Endothelial cell of umbilical vein (primary cell): ENCODE results near the gene TRIM62. TPM values are rescaled to one million over a fixed set of nuclear protein-coding genes. Genes with fewer than 3 reads are reported as not detected.

ENCODE experiments used
- BruUV-seq: library from RNA; stranded (reverse); fragments of 400-500 nt; replicated peaks from 2 replicates; lab custom pipeline; 2021; lab: Mats Ljungman, UMichigan
- CTCF ChIA-PET: fragments of 300-600, 350-600 bp; sonication (Branson Sonifier 250); formaldehyde crosslinking; loops from one replicate; lab custom pipeline; 2021; ENCODE audit warnings: antibody characterized with exemption, inconsistent platforms; lab: Charles Lee
- POLR2A ChIA-PET: fragments of 300-600, 350-600 bp; sonication (Branson Sonifier 250); formaldehyde crosslinking; loops from one replicate; lab custom pipeline; 2021; ENCODE audit warnings: antibody characterized with exemption, inconsistent platforms; lab: Charles Lee
- DNase-seq: peaks from one replicate; pipeline ENCODE4 v3.0.0-alpha.2; 2011; ENCODE audit warnings: low read depth, low spot score
- FAIRE-seq: peaks from 2 replicates; lab custom pipeline; 2011; peaks lifted over from hg19 to GRCh38; lab: Jason Lieb, UNC
- H2AFZ ChIP-seq: 2 replicates; pipeline ENCODE4 v1.6.0; 2012; ENCODE audit warnings: low read depth, low read length, control low read depth, inconsistent platforms
- H3K27ac ChIP-seq: 2 replicates; pipeline ENCODE4 v1.5.1; 2011; ENCODE audit warnings: low read depth, mild to moderate bottlenecking, control low read depth, low read length, moderate library complexity; ENCODE audit not compliant: insufficient read depth
- H3K27me3 ChIP-seq, 2 experiments: 2 replicates each; pipeline versions ENCODE4 v1.6.0 to v1.6.1; 2011; ENCODE audit warnings: low read length in 2 of 2, mixed read lengths in 1 of 2; ENCODE audit not compliant: control insufficient read depth in 2 of 2, insufficient read depth in 2 of 2
- H3K36me3 ChIP-seq, 2 experiments: 2 replicates in 1 of 2; 3 replicates in 1 of 2; pipeline ENCODE4 v1.5.1; 2011; ENCODE audit warnings: low read length in 2 of 2, mild to moderate bottlenecking in 1 of 2, moderate library complexity in 1 of 2; ENCODE audit not compliant: control insufficient read depth in 2 of 2, insufficient read depth in 2 of 2; ENCODE audit errors: extremely low read depth in 1 of 2
- H3K4me1 ChIP-seq: 3 replicates; pipeline ENCODE4 v1.5.1; 2011; ENCODE audit warnings: mild to moderate bottlenecking, low read length; ENCODE audit not compliant: control insufficient read depth, insufficient read depth; ENCODE audit errors: extremely low read depth
- H3K4me2 ChIP-seq: 2 replicates; pipeline ENCODE4 v1.6.1; 2011; ENCODE audit warnings: low read length, control low read depth, mixed read lengths; ENCODE audit not compliant: insufficient read depth
- H3K4me3 ChIP-seq, 3 experiments: fragments of 200-600 bp in 1 of 3; sonication (generic), shearing (Covaris generic) in 1 of 3; replicated peaks in 1 of 3; 2 replicates each; pipeline ENCODE4 v1.5.1; 2011 to 2016; ENCODE audit warnings: control low read depth in 3 of 3, low read length in 3 of 3, mild to moderate bottlenecking in 2 of 3, inconsistent platforms in 1 of 3, low read depth in 1 of 3, moderate library complexity in 1 of 3; ENCODE audit not compliant: insufficient read depth in 1 of 3
- H3K79me2 ChIP-seq: 2 replicates; pipeline ENCODE4 v1.6.0; 2012; ENCODE audit warnings: low read length, inconsistent platforms; ENCODE audit not compliant: control insufficient read depth, insufficient read depth
- H3K9ac ChIP-seq: replicated peaks from 2 replicates; pipeline ENCODE3; 2011; ENCODE audit warnings: low read length, control low read depth; ENCODE audit not compliant: insufficient read depth; ENCODE audit errors: extremely low read depth
- H3K9me1 ChIP-seq: replicated peaks from 3 replicates; pipeline ENCODE4 v1.6.0; 2011; ENCODE audit warnings: mild to moderate bottlenecking, low read length; ENCODE audit not compliant: control insufficient read depth, insufficient read depth; ENCODE audit errors: extremely low read depth
- H3K9me3 ChIP-seq: replicated peaks from 2 replicates; pipeline ENCODE4 v1.5.1; 2012; ENCODE audit warnings: low read length, inconsistent platforms; ENCODE audit not compliant: control insufficient read depth, insufficient read depth
- H4K20me1 ChIP-seq: replicated peaks from 2 replicates; pipeline ENCODE3; 2011; ENCODE audit warnings: mild to moderate bottlenecking, low read length; ENCODE audit not compliant: control insufficient read depth, insufficient read depth; ENCODE audit errors: extremely low read depth
- CTCF ChIP-seq, 2 donors: IDR thresholded peaks; 1 replicate in 1 of 2; 2 replicates in 1 of 2; pipeline ENCODE4 v1.5.1; 2011; ENCODE audit warnings: low read length in 2 of 2, mild to moderate bottlenecking in 2 of 2, moderate library complexity in 2 of 2, control low read depth in 1 of 2, inconsistent platforms in 1 of 2, low read depth in 1 of 2; ENCODE audit not compliant: insufficient read depth in 1 of 2; ENCODE audit errors: extremely low read depth in 1 of 2
- EZH2 ChIP-seq: IDR thresholded peaks from 2 replicates; pipeline ENCODE4 v1.6.1; 2012; ENCODE audit warnings: borderline replicate concordance, low read depth, mild to moderate bottlenecking, moderate library complexity, low read length, inconsistent platforms; ENCODE audit not compliant: severe bottlenecking
- GATA2 ChIP-seq: IDR thresholded peaks from 2 replicates; pipeline ENCODE4 v1.7.0; 2011; ENCODE audit warnings: low read depth, mild to moderate bottlenecking, moderate library complexity, mixed read lengths, low read length; ENCODE audit not compliant: insufficient read length, insufficient read depth
- MYC ChIP-seq: IDR thresholded peaks from one replicate; pipeline ENCODE4 v1.6.1; 2011; ENCODE audit warnings: mild to moderate bottlenecking, low read depth, low read length
- POLR2A ChIP-seq: IDR thresholded peaks from 2 replicates; pipeline ENCODE4 v1.6.1; 2012; ENCODE audit warnings: low read depth, mild to moderate bottlenecking, control low read depth, low read length
- POLR2AphosphoS5 ChIP-seq: IDR thresholded peaks from 2 replicates; pipeline ENCODE4 v1.6.1; 2012; ENCODE audit warnings: low read depth, mild to moderate bottlenecking, control low read depth, low read length, moderate library complexity; ENCODE audit not compliant: insufficient read depth
- dilution Hi-C: fragments of 300-500 bp; cut with MboI; formaldehyde crosslinking; loops from one replicate; pipeline ENCODE4 v1.15.0; 2019; ENCODE audit warnings: low sequenced_read_pairs; ENCODE audit not compliant: extremely low pct_ligation_motif_present
- intact Hi-C: fragments of 100-400 bp; cut with micrococcal nuclease; formaldehyde crosslinking; loops from one replicate; pipeline ENCODE4 v1.10.0; 2022
- polyA plus RNA-seq, 4 experiments: library from polyadenylated mRNA; depleted of rRNA in 3 of 4; stranded (reverse) in 3 of 4; unstranded in 1 of 4; fragments of >200 nt; gene quantifications; 2 replicates each; pipeline versions ENCODE4 v1.2.1 to v1.2.3, GENCODE V29; 2011 to 2012; ENCODE audit warnings: missing spikeins in 1 of 4
- total RNA-seq: library from RNA; stranded (reverse); gene quantifications from 2 replicates; pipeline ENCODE4 v1.2.3, GENCODE V29; 2021

Gene TRIM62
- total and polyA plus RNA-seq, 2 donors (not counting 3 experiments of a cell fraction or from before 2014, with no cell fraction given): 8.3 to 9.3 TPM

DNA sequence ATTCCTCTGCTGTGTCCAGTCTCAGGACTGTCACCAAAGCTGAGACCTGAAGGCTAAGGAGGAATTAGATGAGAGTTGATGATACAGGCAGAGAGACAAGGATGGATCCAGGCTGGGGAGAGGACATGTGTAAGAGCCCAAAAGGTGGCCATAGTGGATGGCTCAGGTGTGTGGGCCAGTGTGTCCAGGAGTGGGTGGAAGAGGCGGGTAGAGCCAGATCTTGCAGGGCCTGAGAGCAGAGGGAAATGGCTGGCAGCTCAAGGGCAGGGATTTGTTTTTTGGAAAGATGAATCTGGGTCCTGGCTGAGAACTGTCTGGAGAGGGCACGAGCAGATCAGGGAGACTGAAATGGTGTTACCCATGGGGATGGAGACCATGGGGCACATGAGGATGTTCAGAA, 62.8 kb downstream of the TRIM62 start:
- Histone ChIP-seq H3K4me1 (no peaks in the 10 kb centered on the region), H3K79me2 (no peaks in the 10 kb centered on the region), H3K36me3 (no peaks in the 10 kb centered on the region), H2AFZ (no peak overlapping the region), H3K4me2 (no peak overlapping the region), H3K9me1 (no peaks in the 10 kb centered on the region), H3K27me3 (peaks cover 2 to 4% of the 10 kb centered on the region in 2 experiments), H3K9ac (no peak overlapping the region), H3K9me3 (no peaks in the 10 kb centered on the region), H3K27ac (no peak overlapping the region), H4K20me1 (no peaks in the 10 kb centered on the region), H3K4me3 (no peak overlapping the region)
- no peak for TF ChIP-seq POLR2AphosphoS5
- TF ChIP-seq CTCF (IDR thresholded peaks at IDR 0.05; ENCODE audit: extremely low read depth in 1 of 2, insufficient read depth in 1 of 2, low read depth in 1 of 2, low read length in 2 of 2): no peak
- TF ChIP-seq MYC: no peak
- BruUV-seq: no TSS peak
- no peak for FAIRE-seq
- POLR2A ChIA-PET: no interaction called here
- dilution Hi-C loops: no loop called here
- intact Hi-C loops: no loop called here
- DNase-seq: no peak
- CTCF ChIA-PET: no interaction called here

DNA sequence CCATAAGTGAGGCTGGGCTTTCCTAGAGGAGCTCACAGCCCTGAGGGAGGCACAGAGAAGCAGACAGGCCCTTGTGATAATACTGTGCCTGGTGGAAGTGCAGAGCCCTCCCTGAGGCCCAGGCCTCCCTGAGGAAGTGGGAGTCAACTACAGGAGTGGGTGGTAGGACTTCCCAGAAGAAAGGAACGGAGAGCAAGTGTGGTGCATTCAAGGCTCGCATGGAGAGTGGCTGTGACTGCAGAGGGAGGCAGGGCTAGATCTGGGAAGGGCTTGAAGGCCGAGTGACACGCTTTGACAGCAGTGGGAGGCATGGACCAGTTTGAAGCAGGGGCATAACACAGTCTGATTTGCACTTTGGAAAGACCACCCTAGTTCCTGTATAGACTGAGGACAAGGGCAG, 63.6 kb downstream of the TRIM62 start:
- POLR2A ChIA-PET: no interaction called here
- FAIRE-seq (no peak), DNase-seq (no peak)
- H3K4me2 ChIP-seq: no peak overlapping the region
- H4K20me1 ChIP-seq: no peaks in the 10 kb centered on the region
- H3K9me1 ChIP-seq: no peaks in the 10 kb centered on the region
- no TSS peak for BruUV-seq
- CTCF ChIA-PET: interaction anchor here (1.1 to 3.0 kb wide), 2 partner anchors 9 to 177 kb away, joined by 3 to 14 read pairs; no protein-coding TSS in a partner anchor
- H3K36me3 ChIP-seq: no peaks in the 10 kb centered on the region
- intact Hi-C loops: no loop called here
- H2AFZ ChIP-seq: no peak overlapping the region
- TF ChIP-seq POLR2AphosphoS5 (no peak), GATA2 (no peak), EZH2 (no peak), CTCF (IDR thresholded peaks at IDR 0.05; ENCODE audit: extremely low read depth in 1 of 2, insufficient read depth in 1 of 2, low read depth in 1 of 2, low read length in 2 of 2) (no peak), MYC (no peak), POLR2A (no peak)
- H3K9me3 ChIP-seq: no peaks in the 10 kb centered on the region
- dilution Hi-C loops: no loop called here
- no peak overlapping the region for H3K4me3 ChIP-seq
- H3K9ac ChIP-seq: no peak overlapping the region
- no peaks in the 10 kb centered on the region for H3K79me2 ChIP-seq
- no peak overlapping the region for H3K27ac ChIP-seq
- peaks cover 2 to 4% of the 10 kb centered on the region in 2 experiments for H3K27me3 ChIP-seq
- no peaks in the 10 kb centered on the region for H3K4me1 ChIP-seq
